T-helper 2 cell (primary cell): ENCODE data around the gene ZNF385A.
"Not testable (repeated sequence)": the region's sequence is repeated elsewhere in the genome, so short reads cannot be mapped to it uniquely, and the experiment has no call there.

ENCODE experiments used
- DNase-seq, 5 experiments: peaks; one replicate each; pipeline versions ENCODE4 v3.0.0 to v3.0.0-alpha.2; 2012 to 2022

Gene ZNF385A

DNA sequence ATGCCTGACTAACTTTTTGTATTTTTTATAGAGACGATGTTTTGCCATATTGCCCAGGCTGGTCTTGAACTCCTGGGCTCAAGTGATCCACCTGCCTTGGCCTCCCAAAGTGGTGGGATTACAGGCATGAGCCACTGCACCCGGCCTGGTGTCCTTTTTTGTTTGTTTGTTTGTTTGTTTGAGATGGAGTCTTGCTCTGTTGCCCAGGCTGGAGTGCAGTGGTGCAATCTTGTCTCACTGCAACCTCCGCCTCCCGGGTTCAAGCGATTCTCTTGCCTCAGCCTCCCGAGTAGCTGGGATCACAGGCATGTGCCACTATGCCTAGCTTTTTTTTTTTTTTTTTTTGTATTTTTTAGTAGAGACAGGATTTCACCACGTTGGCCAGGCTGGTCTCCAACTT, 30.3 kb downstream of the ZNF385A start:
- DNase-seq: not testable (repeated sequence)

DNA sequence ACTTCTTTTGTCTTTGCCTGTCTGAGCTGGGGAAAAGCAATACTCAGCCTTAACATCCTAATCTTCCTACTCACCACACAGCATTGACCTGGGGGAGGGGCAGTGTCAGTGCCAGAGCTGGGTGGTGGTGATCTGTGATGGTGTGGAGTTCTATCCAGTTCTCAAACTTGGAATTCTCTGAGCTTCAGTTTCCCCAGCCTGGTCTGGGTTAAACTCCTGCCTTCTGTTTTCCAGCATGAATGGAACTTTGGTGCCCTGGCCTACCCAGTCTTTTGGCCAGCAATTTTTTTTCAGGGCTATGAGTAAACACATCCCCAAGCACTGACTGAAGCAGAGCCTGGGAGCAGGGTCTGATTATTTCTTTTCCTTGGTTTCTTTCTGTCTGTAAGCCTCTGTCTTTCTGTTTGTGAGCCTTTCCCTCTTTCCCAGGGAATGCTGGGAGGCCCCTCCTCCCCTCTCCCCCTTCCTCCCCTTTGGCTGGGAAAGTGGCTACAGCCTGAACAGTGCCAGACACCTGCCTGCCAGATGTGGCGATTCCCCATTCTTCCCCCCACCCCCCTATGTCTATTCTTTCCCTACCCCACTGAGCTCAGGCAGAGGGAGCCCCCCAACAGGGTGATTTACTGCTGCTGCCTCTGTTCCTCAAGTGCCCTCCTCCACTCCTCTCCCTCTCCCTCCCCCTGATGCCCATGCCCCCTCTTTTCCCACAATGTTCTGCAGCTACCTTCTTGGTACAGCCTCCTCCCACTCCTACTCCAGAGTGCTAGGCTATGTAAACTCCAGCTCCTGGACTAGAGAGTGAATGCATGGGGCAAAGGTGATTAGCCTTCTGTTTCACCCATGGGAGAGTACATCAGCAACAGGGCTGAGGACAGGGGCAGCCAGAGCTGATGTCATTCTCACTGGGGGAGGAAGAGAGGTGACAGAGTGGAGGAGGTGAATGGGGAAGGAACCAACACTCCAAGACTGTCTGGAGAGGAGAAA, 31.4 kb downstream of the ZNF385A start:
- no peak for DNase-seq

DNA sequence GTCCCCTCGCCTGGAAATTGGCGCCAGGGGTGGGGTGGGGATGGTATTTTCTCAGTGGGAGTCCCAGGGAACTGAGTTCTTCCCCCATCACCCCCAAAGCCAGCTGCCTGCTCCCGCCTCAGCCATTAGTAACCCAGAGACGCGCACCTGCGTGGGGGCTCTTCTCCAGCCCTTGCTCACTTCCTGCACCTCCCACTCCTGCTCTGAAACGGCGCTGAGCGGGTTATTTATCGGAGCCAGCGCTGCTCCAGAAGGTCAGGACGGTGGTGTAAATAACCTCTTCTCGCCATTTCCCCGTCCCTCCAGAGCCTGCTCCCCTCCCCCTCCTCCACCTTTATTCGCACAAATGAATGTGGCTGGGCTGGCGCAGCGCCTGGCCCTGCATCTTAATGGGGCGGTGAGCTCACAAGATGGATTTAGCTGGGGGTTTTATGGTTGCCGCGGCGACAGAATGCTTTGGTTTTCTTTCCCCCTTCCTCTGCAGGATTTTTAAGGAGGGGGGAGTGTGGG, 32.5 kb downstream of the ZNF385A start:
- no peak for DNase-seq

DNA sequence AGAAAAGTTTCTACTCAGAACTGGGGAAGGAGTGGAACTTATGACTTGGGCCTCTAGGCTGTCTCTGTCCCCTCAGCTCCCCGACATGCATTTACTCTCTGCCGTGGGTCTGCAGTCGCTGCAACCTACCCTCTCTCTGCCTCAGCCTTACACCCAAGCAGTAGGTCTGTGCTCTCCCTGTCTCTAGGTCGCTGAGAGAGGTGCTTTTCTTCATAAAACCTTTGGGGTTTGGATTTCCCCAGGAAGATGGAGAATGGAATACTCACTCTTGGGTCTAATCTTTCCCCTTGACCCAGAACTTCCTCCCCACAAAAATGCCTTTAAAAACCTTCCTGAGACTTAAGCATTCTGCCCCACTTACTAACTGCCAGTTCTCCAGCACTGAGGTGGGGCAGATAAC, 33.2 kb downstream of the ZNF385A start:
- no peak for DNase-seq

DNA sequence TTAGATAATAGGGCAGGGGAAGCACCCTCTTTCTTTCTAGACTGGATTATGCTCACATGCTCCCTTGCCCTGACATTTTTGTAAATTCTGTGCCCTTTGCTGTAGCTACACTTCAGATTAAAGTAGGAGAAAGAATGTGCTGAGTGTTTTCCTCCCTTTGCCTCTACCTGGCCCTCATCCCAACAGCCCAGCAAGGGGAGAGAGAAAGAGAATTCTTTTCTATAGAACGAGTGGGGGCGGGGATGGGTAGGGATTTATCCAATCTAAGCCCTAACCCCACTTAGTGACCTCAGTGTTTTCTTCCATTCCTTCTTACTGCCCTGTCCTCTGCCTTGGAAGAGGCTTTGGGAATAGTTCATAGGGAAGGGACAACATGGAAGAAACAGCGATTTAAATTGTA, 33.8 kb downstream of the ZNF385A start:
- DNase-seq: no peak

DNA sequence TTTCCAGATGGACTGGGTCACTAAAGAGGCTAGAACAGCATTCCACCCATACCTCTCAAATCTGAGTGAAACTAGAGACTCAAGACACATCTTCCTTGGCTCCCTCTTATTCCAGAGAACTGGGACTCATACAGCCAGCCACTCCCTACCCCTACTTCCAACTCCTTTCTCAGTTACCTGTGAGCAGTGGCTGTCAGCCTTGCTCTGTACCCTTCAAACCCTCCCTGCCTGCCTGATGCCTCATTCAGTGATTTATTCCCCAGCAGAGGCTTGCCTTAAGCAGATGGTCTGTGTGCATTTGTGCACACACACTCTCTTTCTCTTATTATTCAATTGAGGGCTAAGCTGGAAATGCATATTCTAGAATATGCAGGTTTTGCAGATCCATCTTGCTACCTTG, 34.9 kb downstream of the ZNF385A start:
- no peak for DNase-seq

DNA sequence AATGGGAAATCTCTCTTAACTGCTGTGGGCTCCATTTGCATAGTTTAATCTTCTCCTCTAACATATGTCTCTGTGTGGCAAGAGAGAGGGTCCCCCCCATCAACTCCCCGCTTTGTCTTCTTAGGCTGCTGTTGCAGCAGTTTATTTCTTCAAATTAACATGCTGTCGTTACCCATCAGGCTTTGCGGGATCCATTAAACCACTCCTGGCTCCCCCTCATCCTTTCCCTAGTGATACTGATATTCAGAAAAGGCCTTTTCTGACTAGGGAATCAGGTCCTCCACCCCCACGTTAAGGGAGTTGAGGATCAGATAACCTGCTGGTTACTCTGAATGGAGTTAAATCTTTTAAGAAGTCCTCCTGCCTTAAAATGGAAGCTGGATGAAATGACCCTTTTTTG, 35.5 kb downstream of the ZNF385A start:
- no peak for DNase-seq

DNA sequence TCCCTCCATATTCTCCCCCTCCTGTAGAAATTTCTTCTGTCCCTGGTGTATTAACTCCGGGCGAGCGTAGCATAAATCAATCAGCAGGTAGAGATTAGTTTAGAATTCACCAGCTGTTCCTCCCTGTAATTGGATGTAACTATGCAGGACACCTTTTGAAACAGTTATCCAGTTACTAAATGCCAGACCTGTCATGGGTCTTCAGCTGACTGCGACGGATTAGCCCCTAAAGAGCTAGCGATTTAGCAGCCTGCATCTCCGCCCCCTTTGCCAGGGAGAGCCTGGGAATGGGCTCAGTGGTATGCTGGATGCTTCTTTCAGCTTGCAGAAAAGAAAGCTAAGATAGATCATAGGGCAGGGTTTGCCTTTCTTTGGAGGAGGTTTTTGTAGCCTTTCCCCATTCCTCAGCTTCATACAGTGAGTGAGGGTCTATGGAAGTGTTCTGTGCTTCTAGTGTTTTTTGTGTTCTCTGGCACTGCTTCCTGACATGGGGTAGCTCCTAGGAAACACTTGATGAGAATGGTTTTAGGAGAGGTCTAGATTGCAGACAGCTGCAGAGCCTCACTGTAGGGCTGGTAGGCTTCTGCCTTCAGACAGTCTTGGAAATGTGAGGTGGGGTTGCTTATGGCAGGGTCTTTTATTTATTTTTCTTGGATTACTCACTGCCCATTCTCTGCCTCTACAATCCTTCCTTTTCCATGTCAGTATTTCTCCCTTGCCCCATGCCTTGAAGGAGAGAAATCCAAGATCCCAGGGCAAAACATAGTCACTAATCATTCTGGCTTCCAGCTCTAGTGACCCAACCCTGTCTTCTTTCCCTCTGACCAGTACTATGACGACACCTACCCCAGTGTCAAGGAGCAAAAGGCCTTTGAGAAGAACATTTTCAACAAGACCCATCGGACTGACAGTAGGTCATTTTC, 42.9 kb downstream of the ZNF385A start:
- DNase-seq: no peak

DNA sequence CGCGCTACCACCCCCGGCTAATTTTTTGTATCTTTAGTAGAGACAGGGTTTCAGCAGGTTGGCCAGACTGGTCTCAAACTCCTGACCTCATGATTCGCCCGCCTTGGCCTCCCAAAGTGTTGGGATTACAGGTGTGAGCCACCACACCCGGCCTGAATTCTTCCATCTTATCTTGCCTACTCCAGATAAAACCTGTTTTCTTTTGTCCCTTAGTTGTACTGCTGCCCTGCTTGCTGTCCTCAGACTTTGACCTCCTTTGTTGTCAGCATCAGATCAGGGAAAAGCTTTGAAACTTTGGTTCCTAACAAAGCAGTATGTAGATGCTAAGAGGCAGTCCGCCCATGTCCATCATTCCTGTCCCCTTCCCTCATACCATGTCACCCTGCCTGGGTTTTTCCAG, 43.7 kb downstream of the ZNF385A start:
- DNase-seq: no peak

DNA sequence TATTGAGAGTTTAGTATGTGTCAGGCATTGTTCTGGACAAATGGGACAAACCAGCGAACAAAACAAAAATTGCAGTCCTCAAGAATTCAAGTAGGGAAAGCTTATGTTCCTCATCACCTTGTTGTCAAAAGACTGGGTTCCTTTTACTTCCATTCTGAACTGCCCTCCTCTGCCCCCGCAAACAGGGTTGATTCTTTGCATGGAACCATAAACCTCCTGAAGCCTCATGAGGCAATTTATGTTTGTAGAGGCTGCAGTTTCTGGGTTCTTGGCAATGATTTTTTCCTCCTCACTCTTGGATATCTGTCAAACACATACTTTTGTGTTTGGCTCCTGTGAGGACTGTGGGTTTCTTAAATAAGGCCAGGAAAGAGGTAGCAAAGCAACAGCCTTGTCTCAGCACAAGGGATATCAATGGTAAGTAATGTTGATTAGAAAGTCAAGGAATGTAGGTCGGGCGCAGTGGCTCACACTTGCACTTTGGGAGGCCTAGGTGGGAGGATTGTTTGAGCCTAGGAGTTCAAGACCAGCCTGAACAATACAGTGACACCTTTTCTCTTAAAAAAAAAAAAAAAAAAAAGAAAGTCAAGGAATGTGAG, 45.7 kb downstream of the ZNF385A start:
- DNase-seq: no peak

DNA sequence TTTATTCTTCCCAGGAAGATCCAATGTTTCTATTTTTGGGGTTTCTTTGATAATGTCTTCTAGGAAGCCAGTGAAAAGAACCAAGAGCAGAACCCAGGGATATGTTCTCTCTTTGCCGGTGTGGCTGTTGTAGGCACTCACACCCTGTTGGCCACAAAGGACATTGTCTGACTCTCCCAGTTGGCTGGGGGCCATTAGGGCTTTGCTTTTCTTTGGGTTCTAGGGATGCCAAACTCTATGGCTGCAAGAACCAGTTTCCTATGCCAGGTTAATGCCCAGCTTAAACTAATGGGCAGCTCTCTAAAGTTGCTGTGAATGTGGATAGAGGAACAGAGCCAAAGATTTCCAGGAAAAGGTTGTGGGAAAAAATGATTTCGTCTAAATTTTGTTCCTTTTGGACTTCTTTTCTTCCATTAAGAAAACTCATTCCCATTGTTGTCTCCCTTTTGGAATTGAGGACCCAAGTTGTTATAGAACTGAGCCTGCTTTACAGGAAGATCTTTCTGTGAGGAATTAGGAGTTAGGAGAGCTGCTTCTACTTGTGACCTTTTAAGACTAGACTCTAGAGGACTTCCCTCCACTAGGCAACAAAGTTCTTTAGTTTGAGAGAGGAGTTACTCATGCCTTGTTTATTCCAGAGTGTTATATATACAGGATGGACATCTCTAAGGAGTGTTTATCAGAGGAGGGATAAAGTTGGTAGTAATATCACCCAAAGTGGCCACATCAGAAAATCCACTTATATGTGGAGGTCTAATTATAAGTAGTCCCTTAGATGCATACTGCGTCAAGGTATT, 46.5 kb downstream of the ZNF385A start:
- DNase-seq: no peak

DNA sequence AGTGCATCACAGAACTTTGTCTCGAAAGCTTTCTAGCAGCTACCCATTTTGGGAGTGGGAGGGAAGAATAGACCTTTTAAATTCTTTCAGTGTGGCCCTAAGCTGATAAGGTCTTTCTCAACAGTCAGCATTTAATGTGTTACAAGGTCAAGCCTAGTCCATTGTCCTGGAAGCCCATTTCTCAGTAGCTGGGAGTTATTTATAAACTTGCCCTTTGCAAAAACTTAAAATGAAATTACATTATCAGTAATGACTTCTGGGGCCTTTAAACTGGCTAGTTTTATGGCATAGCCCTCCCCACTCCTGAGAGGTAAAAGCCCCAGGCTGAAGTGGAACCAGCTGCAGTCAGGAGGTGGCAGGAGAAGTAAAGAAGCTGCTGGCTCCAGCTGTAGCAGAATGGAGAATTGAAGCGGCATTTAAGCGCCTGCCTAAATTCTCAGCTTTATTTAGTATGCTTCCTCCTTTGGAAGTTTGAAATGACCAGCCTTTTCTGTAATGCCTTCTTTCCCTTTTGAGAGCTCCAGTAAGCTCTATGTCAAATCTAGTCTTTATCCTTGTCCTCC, 47.2 kb downstream of the ZNF385A start:
- DNase-seq: no peak

DNA sequence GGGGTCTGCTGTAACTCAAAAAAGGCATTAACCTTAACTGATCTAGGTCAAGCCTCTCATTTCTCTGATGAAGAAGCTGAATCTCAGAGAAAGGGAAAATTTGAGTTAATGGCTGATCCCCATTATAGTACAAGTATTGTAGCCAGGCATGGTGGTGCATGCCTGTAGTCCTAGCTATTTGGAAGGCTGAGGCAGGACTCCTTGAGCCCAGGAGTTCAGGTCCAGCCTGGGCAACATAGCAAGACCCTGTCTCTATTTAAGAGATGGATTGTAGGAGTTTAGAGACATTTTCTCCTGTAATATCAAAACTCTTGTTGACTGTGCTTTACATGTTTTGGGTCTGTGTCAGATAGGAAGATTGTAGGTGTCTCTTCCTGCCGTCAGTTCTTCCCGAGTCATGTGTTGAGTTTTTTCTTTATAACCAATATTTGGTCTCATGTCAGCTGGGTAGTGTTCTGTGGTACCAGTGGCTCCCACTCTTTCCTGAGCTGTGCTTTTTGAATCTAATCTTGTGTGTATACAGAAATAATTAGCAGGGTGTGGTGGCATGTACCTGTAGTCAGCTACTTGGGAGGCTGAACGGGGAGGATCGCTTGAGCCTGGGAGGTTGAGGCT, 51.0 kb downstream of the ZNF385A start:
- DNase-seq: no peak

DNA sequence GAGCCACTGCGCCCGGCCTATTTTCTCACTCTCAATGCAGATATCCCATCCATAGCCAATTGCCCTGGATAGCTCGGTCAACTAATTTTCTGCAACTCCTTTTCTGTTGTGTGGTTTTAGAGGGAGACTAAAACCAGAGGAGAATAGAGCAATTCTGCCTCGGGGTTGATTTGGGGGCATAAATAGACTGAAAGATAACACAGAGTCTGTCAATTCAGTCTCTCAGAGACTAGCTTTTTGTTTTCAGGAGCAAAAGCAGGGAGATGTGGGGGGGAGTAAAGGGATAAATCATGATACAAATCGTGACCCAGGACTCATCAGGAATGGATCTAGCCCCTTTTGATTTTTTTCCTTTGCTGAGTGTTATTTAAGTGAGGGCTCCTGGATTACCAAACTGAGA, 53.1 kb downstream of the ZNF385A start:
- DNase-seq: no peak

DNA sequence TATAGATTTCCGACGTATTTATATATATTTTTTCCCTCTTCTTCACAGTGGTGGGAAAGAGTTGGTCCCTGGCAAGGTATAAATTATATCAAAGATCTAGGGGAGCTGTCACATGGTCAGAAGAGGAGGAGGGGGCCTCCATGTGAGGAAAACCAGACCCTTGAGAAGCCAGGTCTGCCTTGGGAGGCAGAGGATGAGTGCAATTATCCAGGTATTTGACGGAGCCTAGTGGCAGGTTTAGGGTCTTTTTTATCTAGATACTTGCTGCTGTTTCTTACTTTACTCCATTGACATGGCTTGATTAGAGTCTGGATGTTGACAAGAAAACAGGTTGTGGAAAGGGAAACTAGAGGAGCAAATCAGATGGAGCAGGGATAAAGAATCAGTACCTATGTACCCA, 54.1 kb downstream of the ZNF385A start:
- no peak for DNase-seq

DNA sequence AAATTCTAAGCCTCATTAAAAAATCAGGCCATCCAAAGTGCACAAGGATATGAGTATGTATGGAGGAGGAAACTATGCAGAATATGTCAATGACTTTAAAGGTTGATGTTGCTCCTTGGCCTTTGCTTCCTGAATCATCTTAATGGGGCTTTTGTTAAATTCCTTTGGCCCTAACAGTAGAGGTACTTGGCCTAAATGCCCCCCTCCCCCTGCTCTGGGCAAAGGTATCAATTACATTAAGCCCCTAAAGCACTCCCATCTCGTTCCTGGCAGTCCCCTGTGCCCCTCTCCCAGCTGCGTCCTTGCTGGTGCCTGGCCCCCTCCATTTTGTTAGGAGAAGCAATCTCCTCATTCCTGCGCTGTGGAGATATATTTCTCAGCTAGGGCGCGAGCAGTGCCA, 54.8 kb downstream of the ZNF385A start:
- no peak for DNase-seq

DNA sequence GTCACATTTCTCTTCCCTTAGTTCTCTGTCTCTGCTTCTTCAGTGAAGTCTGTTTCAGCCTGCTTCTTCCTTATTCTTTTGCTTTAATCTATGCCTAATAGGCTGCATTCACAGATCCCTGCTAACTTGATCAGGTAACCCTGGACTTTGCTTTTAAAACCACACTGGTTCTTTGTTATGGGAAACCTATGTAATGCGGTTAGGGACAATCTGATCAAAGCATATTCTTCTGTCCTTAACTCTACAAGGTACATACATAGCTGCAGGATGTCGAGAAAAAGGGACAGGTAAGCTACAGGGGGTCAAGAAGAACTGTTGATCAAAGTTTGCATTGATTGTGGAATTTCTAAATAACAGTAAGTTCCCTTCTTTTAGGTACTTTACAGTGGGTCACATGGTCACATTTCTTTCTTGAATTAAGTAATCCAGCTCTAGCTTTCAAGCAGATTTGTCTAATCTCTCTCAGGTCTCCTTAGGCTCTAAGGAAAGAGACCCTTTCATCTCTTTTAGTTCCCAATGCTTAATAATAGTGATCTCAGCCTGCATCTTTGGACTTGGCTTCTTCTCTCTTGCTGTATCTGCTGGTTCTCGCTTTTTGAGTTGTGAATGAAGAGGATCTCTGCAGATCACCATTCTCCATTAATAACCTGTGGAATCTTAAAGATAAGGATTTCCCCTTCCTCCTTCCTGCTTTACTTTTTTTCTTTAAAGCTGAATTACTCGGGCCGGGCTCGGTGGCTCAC, 55.8 kb downstream of the ZNF385A start:
- DNase-seq: no peak

DNA sequence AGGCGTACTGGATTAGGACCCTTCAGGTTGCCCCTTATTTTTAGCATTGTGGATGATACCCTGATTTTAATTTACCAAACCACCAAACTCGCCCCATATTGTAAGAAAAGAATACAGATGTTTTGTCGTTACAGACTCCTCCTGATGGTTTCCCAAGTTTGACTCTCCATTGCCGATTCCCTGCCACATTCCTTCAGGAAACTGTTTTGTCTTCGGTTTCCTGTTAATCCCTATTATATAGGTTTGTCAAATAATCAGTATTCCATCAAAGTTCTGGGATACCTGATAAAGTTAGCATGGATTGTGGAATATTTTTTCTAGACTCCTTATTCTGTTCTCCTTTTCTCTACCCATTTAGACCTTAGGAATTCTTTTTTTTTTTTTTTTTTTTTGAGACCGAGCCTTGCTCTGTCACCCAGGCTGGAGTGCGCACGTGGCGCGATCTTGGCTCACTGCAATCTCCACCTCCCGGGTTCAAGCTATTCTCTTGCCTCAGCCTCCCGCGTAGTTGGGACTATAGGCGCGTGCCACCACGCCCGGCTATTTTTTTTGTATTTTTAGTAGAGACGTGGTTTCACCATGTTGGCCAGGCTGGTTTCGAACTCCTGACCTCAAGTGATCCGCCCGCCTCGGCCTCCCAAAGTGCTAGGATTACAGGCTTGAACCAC, 59.0 kb downstream of the ZNF385A start:
- DNase-seq: peak in 1 of 5 experiments; percentile 12

DNA sequence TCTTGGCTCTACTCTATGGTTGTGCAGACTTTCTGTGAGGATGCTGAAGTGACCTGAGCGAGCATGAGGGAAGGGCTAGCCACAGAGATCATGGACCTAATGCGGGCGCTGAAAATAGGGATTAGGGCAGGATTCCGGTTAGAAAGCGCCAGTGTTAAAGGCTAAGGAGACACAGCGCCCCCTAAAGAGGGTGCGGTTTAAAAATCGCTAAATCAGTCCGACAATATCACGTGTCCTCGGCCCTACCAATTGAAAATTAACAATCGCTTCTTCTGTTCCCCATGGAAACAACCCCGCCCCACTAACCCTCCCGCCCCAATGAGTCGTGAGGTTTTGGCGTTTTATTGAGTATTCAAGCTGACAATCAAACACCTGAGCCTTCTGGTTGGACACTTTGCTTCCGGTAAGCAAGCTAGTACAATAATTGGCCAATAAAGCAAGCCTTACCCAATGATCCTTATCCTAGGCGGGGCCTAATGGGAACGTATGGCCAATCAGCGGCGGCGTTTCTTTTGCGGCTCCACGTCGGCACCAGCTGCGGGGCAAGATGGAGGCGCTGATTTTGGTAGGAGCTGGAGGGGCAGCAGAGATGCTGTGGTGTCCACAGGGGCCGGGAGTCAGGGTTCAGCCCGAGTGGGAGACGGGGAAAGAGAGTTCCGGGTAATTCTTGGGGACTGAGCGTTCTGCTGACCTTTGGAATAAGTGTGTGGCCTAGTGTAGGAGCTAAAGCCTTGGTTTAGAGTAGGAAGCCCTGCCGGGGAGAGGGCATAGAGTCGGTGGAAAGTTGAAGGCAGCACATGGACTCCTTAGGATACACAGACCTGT, 59.7 kb downstream of the ZNF385A start, which contains the start of gene COPZ1:
Gene COPZ1 (plus strand): TSS at position 515 of the 825 bp plus-strand sequence. CDS start 33 bp downstream, at position 548.
- DNase-seq: peak; percentile 73 to 99 (median 88)
